GM19239 (cell line): ENCODE results near the gene CTNNBL1.

Experiments used
- DNase-seq: peaks from one replicate; pipeline ENCODE4 v3.0.0; 2011; ENCODE audit warnings: low spot score; ENCODE audit not compliant: insufficient read length
- FAIRE-seq: peaks from 2 replicates; lab custom pipeline; 2011; peaks lifted over from hg19 to GRCh38; lab: Jason Lieb, UNC

The CTNNBL1 gene

GRCh38 chr20:37764333-37764935, 70.6 kb downstream of the CTNNBL1 start:
- FAIRE-seq: no peak
- no peak for DNase-seq

GRCh38 chr20:37770908-37771307, 77.1 kb downstream of the CTNNBL1 start:
- DNase-seq (no peak), FAIRE-seq (no peak)

GRCh38 chr20:37773291-37773826, 79.5 kb downstream of the CTNNBL1 start:
- DNase-seq: no peak
- no peak for FAIRE-seq

- DNase-seq (no peak), FAIRE-seq (no peak)
Observed at GRCh38 chr20:37774156-37774555, 80.3 kb downstream of the CTNNBL1 start.

- no peak for FAIRE-seq
Observed at GRCh38 chr20:37775200-37775599, 81.4 kb downstream of the CTNNBL1 start.

GRCh38 chr20:37776049-37776448, 82.2 kb downstream of the CTNNBL1 start:
- DNase-seq: no peak
- no peak for FAIRE-seq

More at GRCh38 chr20:37775200-37775599, 81.4 kb downstream of the CTNNBL1 start:
- no peak for DNase-seq

- DNase-seq: no peak
- peak; percentile 84 for FAIRE-seq
Observed at GRCh38 chr20:37776526-37776925, 82.7 kb downstream of the CTNNBL1 start.

GRCh38 chr20:37777012-37777950, 83.5 kb downstream of the CTNNBL1 start:
- no peak for DNase-seq
- peak; percentile 49 for FAIRE-seq

- FAIRE-seq: no peak
- no peak for DNase-seq
Observed at GRCh38 chr20:37777988-37778659, 84.3 kb downstream of the CTNNBL1 start.

GRCh38 chr20:37781626-37782025, 87.8 kb downstream of the CTNNBL1 start:
- DNase-seq: no peak
- FAIRE-seq: peak; percentile 53

GRCh38 chr20:37786043-37786442, 92.2 kb downstream of the CTNNBL1 start:
- FAIRE-seq (no peak), DNase-seq (no peak)

- FAIRE-seq: peak; percentile 77
- DNase-seq: no peak
Observed at GRCh38 chr20:37789408-37789807, 95.6 kb downstream of the CTNNBL1 start.

GRCh38 chr20:37790900-37791299, 97.1 kb downstream of the CTNNBL1 start:
- DNase-seq (no peak), FAIRE-seq (peak; percentile 23)

GRCh38 chr20:37796121-37796520, 102.3 kb downstream of the CTNNBL1 start:
- no peak for FAIRE-seq
- DNase-seq: no peak

GRCh38 chr20:37796733-37797132, 102.9 kb downstream of the CTNNBL1 start:
- FAIRE-seq (no peak), DNase-seq (no peak)

GRCh38 chr20:37797669-37798175, 103.9 kb downstream of the CTNNBL1 start:
- FAIRE-seq: no peak
- no peak for DNase-seq

GRCh38 chr20:37798312-37798711, 104.5 kb downstream of the CTNNBL1 start:
- no peak for DNase-seq
- no peak for FAIRE-seq

GRCh38 chr20:37800618-37801017, 106.8 kb downstream of the CTNNBL1 start:
- FAIRE-seq (peak; percentile 4), DNase-seq (no peak)

- FAIRE-seq: no peak
- DNase-seq: no peak
Observed at GRCh38 chr20:37801921-37802320, 108.1 kb downstream of the CTNNBL1 start.
